GM18526 (cell line): Measurements from ENCODE around the gene DAPP1.

Experiments
- POLR2A ChIP-seq: IDR thresholded peaks from 3 replicates; pipeline ENCODE4 v1.6.1; 2011; ENCODE audit not compliant: insufficient read length; ENCODE audit errors: extremely low read depth

Gene DAPP1

GRCh38 chr4:99817309-99817890, 773 bp downstream of the DAPP1 start:
- no peak for TF ChIP-seq POLR2A

GRCh38 chr4:99818661-99819060, 2.0 kb downstream of the DAPP1 start:
- TF ChIP-seq POLR2A = no peak

- TF ChIP-seq POLR2A = no peak
Measured at GRCh38 chr4:99821918-99822503, 5.4 kb downstream of the DAPP1 start.

- TF ChIP-seq POLR2A = no peak
Measured at GRCh38 chr4:99822734-99823133, 6.1 kb downstream of the DAPP1 start.

- no peak for TF ChIP-seq POLR2A
Measured at GRCh38 chr4:99824070-99824599, 7.5 kb downstream of the DAPP1 start.

- no peak for TF ChIP-seq POLR2A
Measured at GRCh38 chr4:99825272-99825671, 8.6 kb downstream of the DAPP1 start.

- no peak for TF ChIP-seq POLR2A
Measured at GRCh38 chr4:99826016-99826415, 9.4 kb downstream of the DAPP1 start.

GRCh38 chr4:99827454-99827853, 10.8 kb downstream of the DAPP1 start:
- no peak for TF ChIP-seq POLR2A

- no peak for TF ChIP-seq POLR2A
Measured at GRCh38 chr4:99827857-99828256, 11.2 kb downstream of the DAPP1 start.

GRCh38 chr4:99828477-99828876, 11.8 kb downstream of the DAPP1 start:
- TF ChIP-seq POLR2A = no peak

- TF ChIP-seq POLR2A = no peak
Measured at GRCh38 chr4:99832321-99832720, 15.7 kb downstream of the DAPP1 start.

GRCh38 chr4:99832758-99833157, 16.1 kb downstream of the DAPP1 start:
- no peak for TF ChIP-seq POLR2A

GRCh38 chr4:99833756-99834155, 17.1 kb downstream of the DAPP1 start:
- TF ChIP-seq POLR2A = no peak

GRCh38 chr4:99834569-99834968, 17.9 kb downstream of the DAPP1 start:
- TF ChIP-seq POLR2A = no peak

GRCh38 chr4:99835942-99836341, 19.3 kb downstream of the DAPP1 start:
- no peak for TF ChIP-seq POLR2A

- no peak for TF ChIP-seq POLR2A
Measured at GRCh38 chr4:99838927-99839326, 22.3 kb downstream of the DAPP1 start.

GRCh38 chr4:99841129-99841528, 24.5 kb downstream of the DAPP1 start:
- no peak for TF ChIP-seq POLR2A
